GM21381 (cell line): ENCODE measurements around the gene BEND5.

Experiments used
- ATAC-seq: cut with Tn5 transposase; IDR thresholded peaks from one replicate; pipeline ENCODE4 v1.9.1; 2021; ENCODE audit warnings: mild to moderate bottlenecking, moderate library complexity; ENCODE audit not compliant: unreplicated experiment

The BEND5 gene

GRCh38 chr1:48683839-48684238, 92.9 kb downstream of the BEND5 start:
- no peak for ATAC-seq

- no peak for ATAC-seq
Measured at GRCh38 chr1:48681476-48682305, 95.0 kb downstream of the BEND5 start.

- ATAC-seq = no peak
Measured at GRCh38 chr1:48680411-48681035, 96.2 kb downstream of the BEND5 start.

- ATAC-seq = no peak
Measured at GRCh38 chr1:48679859-48680258, 96.8 kb downstream of the BEND5 start.

GRCh38 chr1:48678710-48679505, 97.8 kb downstream of the BEND5 start:
- peak; percentile 46 for ATAC-seq
